NCI-H2029 treated with DMSO at 0.1 percent for 48 hours (cell line): ENCODE data around the gene GUK1.
"Not testable (repeated sequence)": the region's sequence is repeated elsewhere in the genome, so short reads cannot be mapped to it uniquely, and the experiment has no call there.

Experiments used
- DNase-seq: peaks from one replicate; lab custom pipeline; 2025; lab: John Stamatoyannopoulos, UW

GUK1 gene

DNA sequence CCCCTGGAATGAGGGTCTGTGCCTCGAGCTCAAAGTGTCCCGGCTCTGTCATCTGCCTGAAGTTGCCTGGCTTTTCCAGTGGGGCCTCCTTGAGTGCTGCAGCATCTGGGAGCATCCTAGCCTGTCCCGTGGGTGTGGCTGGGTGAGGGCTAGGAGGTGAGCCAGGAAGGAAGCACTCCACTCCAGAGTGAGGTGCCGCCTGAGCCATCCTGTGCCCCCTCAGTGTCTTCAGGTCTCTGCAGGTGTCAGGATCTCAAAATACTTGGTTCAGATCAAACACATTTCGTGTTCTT is 37.0 kb downstream of the GUK1 start:
- DNase-seq, result no peak

DNA sequence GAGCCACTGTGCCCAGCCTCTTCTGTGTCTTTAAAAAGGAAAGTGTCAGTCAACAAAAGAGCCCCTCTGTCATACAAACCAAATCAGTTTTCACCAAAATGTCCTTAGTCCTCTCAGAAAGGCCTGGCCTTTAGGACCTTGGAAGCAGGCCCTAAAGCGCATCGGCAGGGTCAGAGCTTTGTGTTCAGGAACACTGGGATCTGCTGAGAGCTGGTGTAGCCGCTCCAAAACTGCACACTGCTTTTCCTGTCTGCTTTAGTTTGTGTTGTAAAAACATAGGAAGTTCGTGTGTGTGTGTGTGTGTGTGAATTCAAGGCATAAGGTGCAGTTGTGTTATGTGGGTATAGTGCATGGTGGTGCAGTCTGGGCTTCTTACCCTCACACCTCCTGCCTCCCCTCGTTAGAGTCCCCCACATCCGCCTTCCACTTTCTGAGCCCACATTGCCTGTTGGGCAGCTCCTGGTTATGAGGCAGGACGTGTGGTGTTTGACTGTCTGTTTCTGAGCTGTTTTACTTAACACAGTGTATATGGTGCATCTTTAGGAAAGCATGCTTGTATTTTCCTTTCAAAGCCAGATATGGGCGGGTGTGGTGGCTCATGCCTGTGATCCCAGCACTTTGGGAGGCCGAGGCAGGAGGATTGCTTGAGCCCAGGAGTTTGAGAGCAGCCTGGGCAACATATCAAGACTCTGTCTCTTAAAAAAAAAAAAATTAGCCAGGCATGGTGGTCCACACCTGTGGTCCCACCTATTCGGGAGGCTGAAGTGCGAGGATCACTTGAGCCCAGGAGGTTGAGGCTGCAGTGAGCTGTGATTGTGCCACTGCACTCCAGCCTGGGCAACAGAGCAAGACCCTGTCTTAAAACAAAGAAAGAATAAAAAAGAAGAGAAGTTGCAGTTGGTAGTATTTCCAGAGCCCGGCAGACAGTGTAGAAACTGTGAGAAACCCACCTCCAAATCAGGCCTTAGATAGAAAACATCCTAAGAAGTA is 37.9 kb downstream of the GUK1 start:
- no peak for DNase-seq

DNA sequence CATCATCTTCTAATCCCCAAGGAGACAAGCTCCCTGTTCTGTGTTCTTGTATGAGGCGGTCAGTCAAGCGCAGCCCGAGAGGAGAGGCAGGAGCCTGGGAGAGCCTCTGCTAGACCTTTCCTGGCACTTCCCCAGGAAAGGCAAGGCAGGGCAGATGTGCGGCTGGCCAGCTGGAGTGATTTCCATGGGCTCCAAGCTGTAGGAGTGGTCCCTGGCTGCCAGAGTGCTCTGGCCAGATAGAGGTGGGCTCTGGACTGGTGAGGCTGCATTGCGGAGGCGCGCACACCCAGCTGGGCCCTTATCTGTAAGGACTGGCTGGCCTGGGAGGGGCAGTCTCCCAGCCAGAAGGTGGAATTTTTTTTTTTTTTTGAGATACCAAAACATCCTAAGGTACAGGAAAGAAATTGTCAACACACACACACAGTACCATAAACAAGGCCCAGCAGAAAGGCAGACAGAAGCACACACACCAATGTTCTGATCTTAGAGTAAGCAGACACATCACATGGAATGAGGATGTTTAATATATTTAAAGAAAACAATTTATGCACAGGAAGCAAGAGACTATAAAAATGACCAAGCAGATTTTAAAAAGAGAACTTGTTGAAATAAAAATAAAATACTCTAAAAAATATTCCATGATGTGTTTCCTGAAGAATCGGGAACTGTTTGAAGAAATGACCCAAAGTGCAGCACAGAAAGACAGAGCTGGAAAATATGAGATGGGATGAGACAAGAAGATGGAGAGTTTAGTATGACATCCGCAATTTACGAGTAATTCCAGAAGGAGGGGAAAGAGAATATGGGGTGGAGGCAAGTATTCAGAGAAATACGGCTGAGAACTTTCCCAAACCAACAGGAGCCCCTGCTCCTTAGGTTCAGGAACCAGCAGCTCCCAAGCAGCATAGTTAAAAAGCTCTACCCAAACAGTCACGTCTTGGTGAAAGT is 38.9 kb downstream of the GUK1 start:
- no peak for DNase-seq

DNA sequence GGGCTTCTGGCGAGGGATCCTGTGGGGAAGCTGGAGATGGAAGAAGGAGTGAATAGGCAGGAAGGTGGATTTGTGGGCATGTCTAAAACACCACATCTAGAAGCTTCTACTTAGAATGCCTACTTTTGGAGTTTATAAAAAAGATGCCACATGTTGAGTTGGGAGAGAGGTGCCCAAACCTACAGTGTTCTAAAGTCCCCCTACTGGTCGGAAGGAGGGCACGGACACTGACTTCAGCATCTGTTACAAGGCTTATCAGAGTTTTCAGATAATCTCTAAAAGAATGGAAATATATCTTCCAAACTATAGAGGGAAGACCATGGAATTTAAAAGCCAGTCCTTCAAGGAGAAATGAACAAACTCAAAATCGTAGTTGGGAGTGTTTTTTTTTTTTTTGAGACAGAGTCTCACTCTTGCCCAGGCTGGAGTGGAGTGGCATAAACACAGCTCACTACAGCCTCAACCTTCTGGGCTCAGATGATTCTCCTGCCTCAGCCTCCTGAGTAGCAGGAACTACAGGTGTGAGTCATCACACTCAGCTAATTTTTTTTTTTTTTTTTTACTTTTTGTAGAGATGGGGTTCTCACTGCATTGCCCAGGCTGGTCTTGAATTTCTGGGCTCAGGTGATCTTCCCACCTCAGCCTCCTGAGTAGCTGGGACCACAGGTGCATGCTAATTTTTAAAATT is 40.3 kb downstream of the GUK1 start:
- DNase-seq, result no peak

DNA sequence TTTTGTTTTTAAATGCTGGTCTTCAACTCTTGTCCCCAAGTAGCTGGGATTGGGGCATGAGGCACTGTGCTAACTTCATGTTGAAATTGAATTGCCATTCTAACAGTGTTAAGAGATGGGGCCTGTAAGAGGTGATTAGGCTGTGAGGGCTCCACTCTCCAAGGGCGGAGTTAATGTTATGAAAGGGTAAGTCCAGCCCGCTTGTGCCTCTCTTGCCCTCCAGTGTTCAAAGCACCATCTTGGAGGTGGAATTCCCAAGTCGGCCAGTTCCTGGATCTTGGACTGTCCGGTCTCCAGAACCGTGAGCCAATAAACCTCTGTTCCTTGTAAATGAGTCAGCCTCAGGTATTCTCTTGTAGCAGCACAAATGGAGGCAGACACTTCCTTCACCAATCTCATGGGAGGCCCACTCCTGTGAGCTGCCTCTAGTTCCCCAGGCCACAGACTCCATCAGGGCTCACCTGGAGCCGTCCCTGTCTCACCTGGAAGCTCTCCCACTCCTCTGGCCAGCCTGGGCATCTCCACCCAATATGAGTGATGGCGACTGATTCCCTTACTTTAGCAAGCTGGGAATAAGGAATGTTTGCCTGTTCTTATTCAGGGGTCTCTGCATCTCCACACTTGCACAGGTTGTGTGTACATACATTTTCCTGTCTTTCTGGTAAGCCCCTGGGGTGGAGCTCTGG is 41.0 kb downstream of the GUK1 start:
- DNase-seq, result no peak

DNA sequence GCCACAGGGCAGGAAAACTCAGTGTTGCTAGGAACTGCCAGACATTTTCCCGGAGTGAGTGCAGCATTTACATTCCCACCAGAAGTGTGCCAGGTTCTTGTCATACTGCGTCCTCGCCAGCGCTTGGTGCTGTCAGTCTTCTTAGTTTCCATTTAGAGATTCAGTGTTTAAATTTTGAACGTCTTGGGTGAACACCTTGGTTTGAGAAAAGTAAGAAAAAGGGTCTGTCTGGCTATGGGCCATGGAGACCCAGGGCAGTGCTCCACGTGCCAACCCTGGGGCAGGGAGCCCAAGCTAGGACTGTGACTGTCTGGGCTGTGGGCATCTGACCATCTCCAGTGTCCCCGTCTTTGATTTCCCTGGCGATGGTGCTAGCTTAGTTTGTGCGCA is 41.6 kb downstream of the GUK1 start:
- DNase-seq, result no peak

DNA sequence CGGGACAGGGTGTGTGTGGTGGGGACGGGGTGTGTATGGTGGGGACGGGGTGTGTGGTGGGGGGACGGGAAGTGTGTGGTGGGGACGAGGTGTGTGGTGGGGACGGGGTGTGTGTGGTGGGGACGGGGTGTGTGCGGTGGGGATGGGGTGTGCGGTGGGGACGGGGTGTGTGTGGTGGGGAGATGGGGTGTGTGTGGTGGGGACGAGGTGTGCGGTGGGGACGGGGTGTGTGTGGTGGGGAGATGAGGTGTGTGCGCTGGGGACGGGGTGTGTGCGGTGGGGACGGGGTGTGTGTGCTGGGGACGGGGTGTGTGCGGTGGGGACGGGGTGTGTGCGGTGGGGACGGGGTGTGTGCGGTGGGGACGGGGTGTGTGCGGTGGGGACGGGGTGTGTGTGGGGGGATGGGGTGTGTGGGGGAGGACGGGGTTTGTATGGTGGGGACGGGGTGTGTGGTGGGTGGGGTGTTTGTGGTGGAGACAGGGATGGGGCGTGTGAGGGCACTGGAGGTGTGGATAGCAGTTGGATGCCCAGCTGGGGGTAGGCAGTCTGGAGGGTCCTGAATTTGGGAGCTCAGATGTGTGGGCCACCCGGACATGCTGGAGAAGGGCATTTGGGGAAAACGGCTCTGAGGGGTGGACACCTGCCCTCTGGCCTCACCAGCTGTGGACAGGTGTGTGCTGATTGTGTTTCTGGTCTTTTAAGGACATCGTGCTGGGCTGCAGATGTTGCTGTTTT is 42.4 kb downstream of the GUK1 start:
- no peak for DNase-seq

DNA sequence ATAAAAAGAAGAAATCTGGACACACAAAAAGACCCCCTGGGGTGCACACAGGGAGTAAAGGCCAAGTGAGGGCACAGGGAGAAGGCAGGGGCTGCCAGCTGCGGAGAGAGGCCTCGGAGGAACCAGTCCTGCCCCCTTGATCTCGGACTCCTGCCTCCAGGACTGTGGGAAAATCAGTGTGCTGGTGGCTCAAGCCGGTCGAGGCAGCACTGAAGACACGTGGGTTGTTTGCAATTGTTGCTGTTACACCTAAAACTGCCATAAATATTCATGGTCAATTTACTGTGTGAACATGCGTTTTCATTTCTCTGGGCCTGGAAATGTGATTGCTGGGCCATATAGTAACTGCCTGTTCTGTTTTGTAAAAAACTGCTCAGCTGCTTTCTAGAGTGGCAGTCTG is 44.1 kb downstream of the GUK1 start:
- no peak for DNase-seq

DNA sequence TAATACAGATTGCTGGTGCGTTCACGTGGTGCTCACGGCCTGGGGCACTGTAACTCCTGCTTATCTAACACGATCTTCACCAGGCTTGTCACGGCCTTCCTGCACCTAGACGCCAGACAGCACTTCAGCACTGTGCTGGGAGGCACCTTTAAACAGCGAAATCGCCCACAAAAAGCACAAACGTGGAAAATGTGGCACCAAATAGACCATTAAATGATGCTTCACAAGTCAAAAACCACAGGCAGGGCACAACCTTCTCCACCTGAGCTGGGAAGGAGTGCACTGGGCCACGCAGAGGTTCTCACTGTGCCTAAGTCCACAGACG is 45.5 kb downstream of the GUK1 start:
- no peak for DNase-seq

DNA sequence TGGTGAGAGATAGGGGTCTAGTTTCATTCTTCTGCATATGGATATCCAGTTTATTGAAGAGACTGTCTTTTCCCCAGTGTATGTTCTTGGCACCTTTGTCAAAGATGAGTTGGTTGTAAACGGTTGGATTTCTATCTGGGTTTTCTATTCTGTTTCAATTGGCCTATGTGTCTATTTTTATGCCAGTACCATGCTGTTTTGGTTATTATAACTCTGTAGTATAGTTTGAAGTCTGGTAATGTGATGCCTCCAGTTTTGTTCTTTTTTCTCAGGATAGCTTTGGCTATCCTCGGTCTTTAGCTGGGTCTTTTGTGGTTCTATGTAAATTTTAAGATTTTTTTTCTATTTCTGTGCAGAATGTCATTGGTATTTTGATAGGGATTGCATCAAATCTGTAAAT is 48.2 kb downstream of the GUK1 start:
- not testable (repeated sequence) for DNase-seq

DNA sequence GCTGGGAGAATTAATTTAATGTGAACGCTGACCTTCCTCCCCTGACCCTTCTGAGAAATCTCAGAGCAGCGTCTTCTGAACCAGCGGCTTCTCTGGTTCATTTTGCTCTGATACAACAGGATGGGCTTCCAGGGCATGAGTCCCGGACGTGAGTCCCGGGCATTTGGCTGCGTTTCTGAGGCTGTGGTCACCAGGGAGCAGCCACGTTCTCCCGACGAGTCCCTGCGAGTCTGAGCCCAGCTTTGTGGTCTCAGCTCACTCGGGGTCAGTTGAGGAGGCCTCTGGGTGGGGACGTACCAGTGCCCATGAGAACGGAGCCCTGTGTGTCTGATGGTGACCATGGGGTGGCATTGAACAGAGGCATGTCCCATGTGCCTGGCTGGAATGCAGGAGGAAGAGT is 50.1 kb downstream of the GUK1 start:
- no peak for DNase-seq

DNA sequence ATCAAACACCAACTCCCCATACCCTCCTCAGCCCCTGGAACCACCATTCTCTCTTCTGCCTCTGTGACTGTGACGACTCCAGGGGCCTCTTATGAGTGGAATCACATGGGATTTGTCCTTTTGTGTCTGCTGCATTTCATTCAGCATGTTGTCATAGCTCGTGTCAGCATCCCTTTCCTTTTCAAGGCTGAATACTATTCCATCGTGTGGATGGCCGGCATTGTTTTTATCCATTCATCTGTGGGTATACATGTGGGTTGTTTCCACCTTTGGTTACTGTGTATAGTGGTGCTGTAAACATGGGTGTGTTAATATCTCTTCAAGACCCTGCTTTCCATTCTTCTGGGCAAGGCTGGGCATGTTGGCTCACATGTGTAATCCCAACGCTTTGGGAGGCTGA is 50.7 kb downstream of the GUK1 start:
- no peak for DNase-seq

DNA sequence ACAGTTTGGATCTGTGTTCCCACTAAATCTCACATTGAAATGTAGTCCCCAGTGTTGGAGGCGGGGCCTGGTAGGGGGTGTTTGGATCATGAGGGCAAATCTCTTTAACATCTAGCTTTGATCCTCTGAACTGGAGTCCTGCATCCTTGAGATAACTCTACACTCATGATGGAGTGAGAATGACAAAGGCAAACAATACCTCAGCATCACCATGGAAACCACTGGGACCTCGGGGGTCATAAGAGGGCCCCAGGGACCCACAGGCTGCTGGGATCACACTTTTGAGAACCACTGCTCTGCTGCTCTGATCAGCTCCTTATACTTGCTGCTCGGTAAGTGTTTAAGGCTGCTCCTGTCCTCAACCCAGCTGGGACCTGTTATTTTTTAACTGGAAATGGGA is 54.4 kb downstream of the GUK1 start:
- no peak for DNase-seq

DNA sequence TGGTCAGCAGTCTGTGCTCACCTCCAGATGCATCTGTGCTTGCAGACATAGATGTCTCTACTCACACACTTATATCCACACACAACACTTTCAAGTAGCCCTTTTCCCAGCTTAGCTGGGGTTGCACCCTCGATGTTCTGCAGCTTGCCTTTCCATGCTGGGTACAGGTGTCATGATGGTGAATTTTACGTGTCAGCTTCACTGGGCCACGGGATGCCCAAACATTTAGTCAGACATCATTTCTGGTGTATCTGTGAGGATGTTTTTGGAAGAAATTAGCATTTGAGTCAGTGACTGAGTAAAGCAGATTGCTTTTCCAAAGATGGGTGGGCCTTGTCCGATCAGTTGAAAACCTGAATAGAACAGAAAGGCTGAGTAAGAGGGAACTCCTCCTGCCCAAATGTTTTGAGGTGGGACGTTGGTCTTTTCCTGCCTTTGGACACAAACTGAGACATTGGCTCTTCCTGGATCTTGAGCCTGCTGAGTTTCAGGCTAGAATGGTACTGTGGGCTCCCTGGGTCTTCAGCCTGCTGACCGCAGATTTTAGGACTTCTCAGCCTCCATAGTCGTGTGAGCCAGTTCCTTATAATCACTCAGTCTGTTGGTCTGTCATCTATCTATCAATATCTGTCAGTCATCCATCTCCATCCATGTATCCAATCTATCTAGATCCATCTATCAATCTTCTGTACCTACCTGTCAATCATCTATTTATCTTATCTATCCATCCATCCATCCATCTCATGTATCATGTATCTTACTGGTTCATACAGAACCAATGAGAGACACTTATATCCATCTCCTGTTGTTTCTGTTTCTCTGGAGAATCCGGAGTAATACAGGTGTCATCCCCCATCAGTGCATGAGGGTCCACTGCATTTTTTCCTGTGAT is 55.1 kb downstream of the GUK1 start:
- no peak for DNase-seq

DNA sequence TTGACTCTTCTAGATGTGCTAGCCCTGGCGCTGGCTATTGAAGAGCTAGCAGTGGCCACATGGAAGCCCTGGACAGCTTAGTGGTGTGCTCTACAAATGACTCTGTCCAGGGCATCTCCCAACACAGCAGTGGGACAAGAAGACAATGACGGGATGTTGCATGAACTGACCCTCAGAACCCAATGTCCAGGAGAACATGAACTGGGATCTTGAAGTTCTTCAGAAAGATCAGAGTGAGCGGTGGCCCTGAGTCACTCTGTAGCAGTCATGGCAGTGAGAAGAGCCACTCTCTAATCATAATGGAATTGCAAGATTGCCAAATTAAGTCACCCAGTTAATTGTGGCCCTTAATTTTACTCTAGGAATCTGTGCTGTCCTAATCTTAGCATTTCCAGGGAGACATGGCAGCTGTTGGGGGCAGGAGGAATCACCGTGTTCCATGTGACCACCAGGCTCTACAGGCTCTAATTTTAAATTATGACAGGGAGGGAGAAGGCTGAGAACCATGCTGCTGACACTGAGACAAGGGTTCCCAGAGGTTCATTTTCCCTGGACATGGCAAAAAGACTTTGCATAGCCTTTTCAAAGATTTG is 57.6 kb downstream of the GUK1 start:
- no peak for DNase-seq
